Measurements from ENCODE around the gene ACTN4.

- TF ChIP-seq CTCF (conservative IDR thresholded peaks at IDR 0.05 in 1 of 2, IDR thresholded peaks at IDR 0.05 in 1 of 2; ENCODE audit: low read depth in 1 of 2, low read length in 2 of 2) (no peak), EZH2 (IDR thresholded peaks at IDR 0.05; ENCODE audit: low read length, missing control alignments) (no peak)
Observed at GRCh38 chr19:38717051-38717450, 69.6 kb downstream of the ACTN4 start.

Measured in fibroblast of lung (primary cell).